ENCODE data around the gene TET2. TPM values are rescaled to one million over a fixed set of nuclear protein-coding genes. Genes with fewer than 3 reads are reported as not detected.
"Not testable (repeated sequence)": the region's sequence is repeated elsewhere in the genome, so short reads cannot be mapped to it uniquely, and the experiment has no call there.

TET2 gene
- total RNA-seq, 6 experiments from 2014 or later, result 7.8 to 11.2 (median 9.9) TPM

DNA sequence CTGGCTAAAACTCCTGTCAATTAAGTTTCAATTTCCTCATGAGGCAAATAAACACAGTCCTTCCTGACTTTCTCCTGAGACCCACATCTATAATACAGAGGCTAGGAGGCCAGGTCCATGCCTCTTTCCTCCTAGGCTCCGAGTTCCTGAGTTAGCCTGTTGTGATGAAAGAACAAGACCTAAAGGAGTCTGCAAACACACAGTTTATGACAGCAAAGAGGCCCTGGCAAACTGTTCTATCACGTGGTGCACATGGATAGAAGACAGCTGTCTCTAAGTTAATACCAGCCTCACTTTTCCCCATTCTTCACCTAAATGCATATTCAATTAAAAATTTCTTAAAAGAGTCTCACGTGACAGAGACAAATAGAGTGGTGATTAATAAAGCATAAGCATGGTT, 145.2 kb downstream of the TET2 start:
- no peaks in the 10 kb centered on the region for H3K4me1 Mint-ChIP-seq (ENCODE audit: low read depth)
- H3K36me3 Mint-ChIP-seq (ENCODE audit: low read depth), result peaks cover 5% of the 10 kb centered on the region; the same call in 1 of the 2 replicates
- peaks cover 7% of the 10 kb centered on the region; the same call in 1 of the 2 replicates for H3K9me3 Mint-ChIP-seq
- H3K4me3 Mint-ChIP-seq, result no peak overlapping the region
- H3K27me3 Mint-ChIP-seq (ENCODE audit: insufficient read depth), result no peaks in the 10 kb centered on the region
- no peak for TF ChIP-seq CTCF (IDR thresholded peaks at IDR 0.05)
- DNase-seq, result no peak
- H3K27ac Mint-ChIP-seq, result no peak overlapping the region

- H3K4me3 Mint-ChIP-seq, result no peak overlapping the region
- no peaks in the 10 kb centered on the region for H3K4me1 Mint-ChIP-seq (ENCODE audit: low read depth)
- H3K9me3 Mint-ChIP-seq, result peaks cover 6% of the 10 kb centered on the region; the same call in 1 of the 2 replicates
- peaks cover 2% of the 10 kb centered on the region; the same call in 1 of the 2 replicates for H3K27me3 Mint-ChIP-seq (ENCODE audit: insufficient read depth)
- no peak for DNase-seq
- no peak overlapping the region for H3K27ac Mint-ChIP-seq
- peaks cover 5% of the 10 kb centered on the region; the same call in 1 of the 2 replicates for H3K36me3 Mint-ChIP-seq (ENCODE audit: low read depth)
- TF ChIP-seq CTCF (IDR thresholded peaks at IDR 0.05), result no peak
Measured at GRCh38 chr4:105293360-105293759, 146.7 kb downstream of the TET2 start.

DNA sequence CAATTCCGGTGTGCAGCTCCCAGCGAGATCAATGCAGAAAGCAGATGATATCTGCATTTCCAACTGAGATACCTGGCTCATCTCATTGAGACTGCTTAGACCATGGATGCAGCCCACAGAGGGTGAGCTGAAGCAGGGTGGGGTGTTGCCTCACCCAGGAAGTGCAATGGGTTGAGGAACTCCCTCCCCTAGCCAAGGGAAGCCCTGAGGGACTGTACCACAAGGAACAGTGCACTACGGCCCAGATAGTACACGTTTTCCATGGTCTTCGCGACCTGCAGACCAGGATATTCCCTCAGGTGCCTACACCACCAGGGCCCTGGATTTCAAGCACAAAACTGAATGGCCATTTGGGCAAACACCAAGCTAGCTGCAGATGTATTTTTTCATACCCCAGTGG, 150.0 kb downstream of the TET2 start:
- peaks cover 7% of the 10 kb centered on the region; the same call in 1 of the 2 replicates for H3K9me3 Mint-ChIP-seq
- H3K27me3 Mint-ChIP-seq (ENCODE audit: insufficient read depth), result peaks cover 2% of the 10 kb centered on the region; the same call in 1 of the 2 replicates
- H3K36me3 Mint-ChIP-seq (ENCODE audit: low read depth), result no peaks in the 10 kb centered on the region
- H3K27ac Mint-ChIP-seq, result no peak overlapping the region
- H3K4me1 Mint-ChIP-seq (ENCODE audit: low read depth), result no peaks in the 10 kb centered on the region
- TF ChIP-seq CTCF (IDR thresholded peaks at IDR 0.05), result no peak
- no peak for DNase-seq
- no peak overlapping the region for H3K4me3 Mint-ChIP-seq

- not testable (repeated sequence) for H3K4me3 Mint-ChIP-seq; H3K27ac Mint-ChIP-seq; H3K4me1 Mint-ChIP-seq (ENCODE audit: low read depth); DNase-seq; H3K36me3 Mint-ChIP-seq (ENCODE audit: low read depth); H3K27me3 Mint-ChIP-seq (ENCODE audit: insufficient read depth); H3K9me3 Mint-ChIP-seq
Measured at GRCh38 chr4:105299027-105299426, 152.4 kb downstream of the TET2 start.

DNA sequence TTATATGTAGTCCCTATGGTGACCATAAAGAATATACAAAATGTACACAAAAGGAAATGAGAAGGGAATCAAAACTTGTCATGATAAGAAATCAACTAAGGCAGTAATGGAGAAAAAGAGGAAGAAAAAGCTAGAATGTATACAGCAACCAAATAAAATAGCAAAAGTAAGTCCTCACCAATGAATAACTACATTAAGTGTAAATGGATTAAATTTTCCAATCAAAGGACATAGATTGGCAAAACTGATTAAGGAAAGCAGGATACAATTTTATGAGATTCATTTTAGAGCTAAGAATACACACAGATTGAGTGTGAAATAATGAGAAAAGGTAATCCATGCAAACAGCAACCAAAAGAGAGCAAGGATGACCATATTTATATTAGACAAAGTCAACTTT, 157.4 kb downstream of the TET2 start:
- H3K9me3 Mint-ChIP-seq, result peaks cover 6% of the 10 kb centered on the region; the same call in 1 of the 2 replicates
- H3K27me3 Mint-ChIP-seq (ENCODE audit: insufficient read depth), result no peaks in the 10 kb centered on the region
- no peaks in the 10 kb centered on the region for H3K4me1 Mint-ChIP-seq (ENCODE audit: low read depth)
- TF ChIP-seq CTCF (IDR thresholded peaks at IDR 0.05), result no peak
- H3K36me3 Mint-ChIP-seq (ENCODE audit: low read depth), result 0 out of 2 replicates have a peak, but pooled peaks cover 5% of the 10 kb centered on the region
- H3K4me3 Mint-ChIP-seq, result no peak overlapping the region
- no peak overlapping the region for H3K27ac Mint-ChIP-seq
- DNase-seq, result no peak

GRCh38 chr4:105305019-105305836, 158.6 kb downstream of the TET2 start:
- no peak overlapping the region for H3K27ac Mint-ChIP-seq

More at GRCh38 chr4:105305019-105305836, 158.6 kb downstream of the TET2 start:
- no peak for DNase-seq
- H3K27me3 Mint-ChIP-seq (ENCODE audit: insufficient read depth), result no peaks in the 10 kb centered on the region
- H3K36me3 Mint-ChIP-seq (ENCODE audit: low read depth), result 0 out of 2 replicates have a peak, but pooled peaks cover 5% of the 10 kb centered on the region
- H3K4me1 Mint-ChIP-seq (ENCODE audit: low read depth), result no peaks in the 10 kb centered on the region
- H3K9me3 Mint-ChIP-seq, result peaks cover 4% of the 10 kb centered on the region; the same call in 1 of the 2 replicates
- H3K4me3 Mint-ChIP-seq, result no peak overlapping the region
- TF ChIP-seq CTCF (IDR thresholded peaks at IDR 0.05), result no peak
